ENCODE results near the gene CRADD.

The CRADD gene

DNA sequence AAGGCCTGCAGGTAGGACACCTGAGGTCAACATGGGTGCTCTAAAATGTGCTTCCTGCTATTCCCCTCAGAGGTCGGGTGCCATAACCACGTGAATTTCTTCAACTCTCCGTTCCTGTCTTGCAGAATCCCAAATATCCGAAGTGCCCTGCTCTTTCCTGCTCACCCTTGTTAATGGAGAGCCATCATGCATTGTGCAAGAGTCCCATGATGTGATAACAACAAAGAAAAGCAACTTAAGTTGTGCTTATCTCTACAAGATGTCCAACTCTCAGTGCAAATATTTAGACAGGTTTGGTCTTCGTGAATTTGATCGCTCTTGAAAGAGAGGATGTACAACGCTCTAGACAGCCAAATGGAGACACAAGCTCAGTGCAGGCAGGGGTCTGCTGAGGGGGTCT, 260.6 kb downstream of the CRADD start:
- Histone ChIP-seq H3K27ac (ENCODE audit: extremely low read depth, low read depth, low read length) (no peak overlapping the region), H3K4me3 (ENCODE audit: low read depth, low read length) (no peak overlapping the region), H3K36me3 (ENCODE audit: control insufficient read depth in 2 of 2, insufficient read depth in 1 of 2, low read length in 2 of 2) (no peaks in the 10 kb centered on the region), H3K9me3 (ENCODE audit: control insufficient read depth, insufficient read depth, low read depth, low read length) (no peaks in the 10 kb centered on the region), H3K4me1 (ENCODE audit: control insufficient read depth, insufficient read depth, low read length) (no peaks in the 10 kb centered on the region)
- ChIA-PET POLR2A (no interaction called here), CTCF (no interaction called here)
- TF ChIP-seq ZNF175 (tag by site-specific recombination; IDR thresholded peaks at IDR 0.05) (no peak), ZNF664 (tag by site-specific recombination; IDR thresholded peaks at IDR 0.05) (no peak), ZNF26 (tag by site-specific recombination; IDR thresholded peaks at IDR 0.05) (peak; percentile 47; the same call in 1 of the 2 replicates)
- TF ChIP-seq, protein P1, sequence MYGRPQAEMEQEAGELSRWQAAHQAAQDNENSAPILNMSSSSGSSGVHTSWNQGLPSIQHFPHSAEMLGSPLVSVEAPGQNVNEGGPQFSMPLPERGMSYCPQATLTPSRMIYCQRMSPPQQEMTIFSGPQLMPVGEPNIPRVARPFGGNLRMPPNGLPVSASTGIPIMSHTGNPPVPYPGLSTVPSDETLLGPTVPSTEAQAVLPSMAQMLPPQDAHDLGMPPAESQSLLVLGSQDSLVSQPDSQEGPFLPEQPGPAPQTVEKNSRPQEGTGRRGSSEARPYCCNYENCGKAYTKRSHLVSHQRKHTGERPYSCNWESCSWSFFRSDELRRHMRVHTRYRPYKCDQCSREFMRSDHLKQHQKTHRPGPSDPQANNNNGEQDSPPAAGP (tag by site-specific recombination; IDR thresholded peaks at IDR 0.05) = no peak

GRCh38 chr12:93938317-93938716, 261.1 kb downstream of the CRADD start:
- Histone ChIP-seq H3K36me3 (ENCODE audit: control insufficient read depth in 2 of 2, insufficient read depth in 1 of 2, low read length in 2 of 2) (no peaks in the 10 kb centered on the region), H3K9me3 (ENCODE audit: control insufficient read depth, insufficient read depth, low read depth, low read length) (no peaks in the 10 kb centered on the region), H3K4me3 (ENCODE audit: low read depth, low read length) (no peak overlapping the region), H3K4me1 (ENCODE audit: control insufficient read depth, insufficient read depth, low read length) (no peaks in the 10 kb centered on the region), H3K27ac (ENCODE audit: extremely low read depth, low read depth, low read length) (no peak overlapping the region)
- ChIA-PET POLR2A (no interaction called here), CTCF (interaction anchor here (0.6 to 1.4 kb wide), 2 partner anchors 22 to 164 kb away, joined by 3 to 10 read pairs; no protein-coding TSS in a partner anchor)
- TF ChIP-seq KLF8 (tag by site-specific recombination; IDR thresholded peaks at IDR 0.05) (no peak), ZNF274 (IDR thresholded peaks at IDR 0.05; ENCODE audit: low read length) (no peak), ZNF274 (tag by site-specific recombination; IDR thresholded peaks at IDR 0.05; ENCODE audit: borderline replicate concordance) (no peak), ZNF239 (tag by site-specific recombination; IDR thresholded peaks at IDR 0.05) (no peak), ZEB2 (tag by site-specific recombination; IDR thresholded peaks at IDR 0.05) (no peak), ZNF785 (tag by site-specific recombination; IDR thresholded peaks at IDR 0.05) (no peak), SCRT2 (tag by site-specific recombination; IDR thresholded peaks at IDR 0.05) (no peak), GLI2 (tag by site-specific recombination; IDR thresholded peaks at IDR 0.05; ENCODE audit: borderline replicate concordance, low read depth) (no peak)

GRCh38 chr12:93938931-93939330, 261.8 kb downstream of the CRADD start:
- no peak overlapping the region for H3K27ac ChIP-seq (ENCODE audit: extremely low read depth, low read depth, low read length)
- no peak overlapping the region for H3K4me3 ChIP-seq (ENCODE audit: low read depth, low read length)
- H3K9me3 ChIP-seq (ENCODE audit: control insufficient read depth, insufficient read depth, low read depth, low read length) = no peaks in the 10 kb centered on the region
- no peaks in the 10 kb centered on the region for H3K4me1 ChIP-seq (ENCODE audit: control insufficient read depth, insufficient read depth, low read length)
- H3K36me3 ChIP-seq (ENCODE audit: control insufficient read depth in 2 of 2, insufficient read depth in 1 of 2, low read length in 2 of 2) = no peaks in the 10 kb centered on the region
- ChIA-PET POLR2A (no interaction called here), CTCF (interaction anchor here (0.6 to 1.4 kb wide), 2 partner anchors 22 to 163 kb away, joined by 3 to 10 read pairs; no protein-coding TSS in a partner anchor)
- no peak for TF ChIP-seq ZBTB10 (tag by site-specific recombination; IDR thresholded peaks at IDR 0.05)
- no peak for TF ChIP-seq SP3 (tag by site-specific recombination; IDR thresholded peaks at IDR 0.05)
- no peak for TF ChIP-seq ZNF426 (tag by site-specific recombination; IDR thresholded peaks at IDR 0.05)
- no peak for TF ChIP-seq ZNF26 (tag by site-specific recombination; IDR thresholded peaks at IDR 0.05)
- TF ChIP-seq ZNF580 (tag by site-specific recombination; IDR thresholded peaks at IDR 0.05) = no peak
- TF ChIP-seq ZNF623 (tag by site-specific recombination; IDR thresholded peaks at IDR 0.05) = no peak
- no peak for TF ChIP-seq ZNF23 (tag by site-specific recombination; IDR thresholded peaks at IDR 0.05; ENCODE audit: borderline replicate concordance)
- no peak for TF ChIP-seq ZNF514 (tag by site-specific recombination; IDR thresholded peaks at IDR 0.05)
- TF ChIP-seq ZNF366 (tag by site-specific recombination; conservative IDR thresholded peaks at IDR 0.05) = no peak
- TF ChIP-seq REPIN1 (tag by site-specific recombination; IDR thresholded peaks at IDR 0.05; ENCODE audit: low read depth) = no peak
- no peak for TF ChIP-seq ZNF670 (tag by site-specific recombination; IDR thresholded peaks at IDR 0.05; ENCODE audit: low read depth)
- TF ChIP-seq, protein P2, sequence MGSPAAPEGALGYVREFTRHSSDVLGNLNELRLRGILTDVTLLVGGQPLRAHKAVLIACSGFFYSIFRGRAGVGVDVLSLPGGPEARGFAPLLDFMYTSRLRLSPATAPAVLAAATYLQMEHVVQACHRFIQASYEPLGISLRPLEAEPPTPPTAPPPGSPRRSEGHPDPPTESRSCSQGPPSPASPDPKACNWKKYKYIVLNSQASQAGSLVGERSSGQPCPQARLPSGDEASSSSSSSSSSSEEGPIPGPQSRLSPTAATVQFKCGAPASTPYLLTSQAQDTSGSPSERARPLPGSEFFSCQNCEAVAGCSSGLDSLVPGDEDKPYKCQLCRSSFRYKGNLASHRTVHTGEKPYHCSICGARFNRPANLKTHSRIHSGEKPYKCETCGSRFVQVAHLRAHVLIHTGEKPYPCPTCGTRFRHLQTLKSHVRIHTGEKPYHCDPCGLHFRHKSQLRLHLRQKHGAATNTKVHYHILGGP (tag by site-specific recombination; IDR thresholded peaks at IDR 0.05) = no peak

All from HEK293 (cell line).